ENCODE results near the gene SLC1A2.

Gene SLC1A2

DNA sequence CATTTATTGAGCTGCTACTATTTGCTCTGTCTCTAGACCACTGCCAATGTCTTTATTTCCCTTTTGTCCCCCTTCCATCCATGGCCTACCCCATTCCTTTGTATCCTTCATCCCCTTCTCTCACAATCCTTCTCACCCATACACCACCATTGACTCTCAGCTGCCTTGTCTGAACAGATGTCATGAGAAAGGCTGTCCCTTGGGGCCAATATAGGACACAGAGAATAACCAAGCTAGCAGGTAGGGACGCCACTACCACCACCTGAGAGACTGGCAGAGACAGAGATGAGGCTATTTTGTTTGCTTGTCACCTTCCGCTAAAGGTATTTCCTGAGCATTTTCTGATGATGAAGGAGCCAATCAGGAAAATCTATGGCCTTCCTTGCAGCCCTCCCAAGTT, 141.5 kb downstream of the SLC1A2 start:
- TF ChIP-seq CTCF (IDR thresholded peaks at IDR 0.05; ENCODE audit: borderline replicate concordance, insufficient read depth, low read depth, low read length), result no peak
- no peak overlapping the region for H3K4me3 ChIP-seq (ENCODE audit: low read depth, low read length)

GRCh38 chr11:35276396-35277145, 142.8 kb downstream of the SLC1A2 start:
- TF ChIP-seq CTCF (IDR thresholded peaks at IDR 0.05; ENCODE audit: borderline replicate concordance, insufficient read depth, low read depth, low read length), result no peak
- no peak overlapping the region for H3K4me3 ChIP-seq (ENCODE audit: low read depth, low read length)

- no peak for TF ChIP-seq CTCF (IDR thresholded peaks at IDR 0.05; ENCODE audit: borderline replicate concordance, insufficient read depth, low read depth, low read length)
- no peak overlapping the region for H3K4me3 ChIP-seq (ENCODE audit: low read depth, low read length)
Observed at GRCh38 chr11:35275786-35276170, 143.6 kb downstream of the SLC1A2 start.

GRCh38 chr11:35274909-35275785, 144.2 kb downstream of the SLC1A2 start:
- TF ChIP-seq CTCF (IDR thresholded peaks at IDR 0.05; ENCODE audit: borderline replicate concordance, insufficient read depth, low read depth, low read length), result no peak
- H3K4me3 ChIP-seq (ENCODE audit: low read depth, low read length), result no peak overlapping the region

DNA sequence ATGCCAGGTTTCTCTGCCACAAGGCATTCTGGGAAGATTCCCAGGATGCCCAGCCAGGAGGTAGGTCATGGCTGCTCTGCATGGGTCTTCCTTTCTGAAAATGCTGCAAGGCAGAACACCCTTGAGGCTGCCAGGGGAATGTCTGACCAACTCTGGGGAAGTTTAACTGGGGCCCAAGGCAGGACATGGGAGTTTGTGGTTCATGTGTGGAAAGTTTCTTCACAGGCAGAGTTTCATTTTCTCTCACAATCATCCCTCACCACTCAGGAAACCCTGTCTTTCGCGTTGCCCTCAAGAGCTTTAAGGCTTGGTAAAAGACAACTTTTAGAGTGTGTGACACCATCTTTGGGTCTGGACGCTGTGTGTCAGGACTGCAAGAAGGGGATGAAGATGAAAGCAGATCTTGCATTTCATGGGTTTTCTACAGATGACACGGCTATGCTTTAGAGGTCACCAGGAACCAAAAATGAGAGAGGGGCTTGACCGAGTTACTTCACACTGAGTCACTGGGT, 146.9 kb downstream of the SLC1A2 start:
- TF ChIP-seq CTCF (IDR thresholded peaks at IDR 0.05; ENCODE audit: borderline replicate concordance, insufficient read depth, low read depth, low read length), result no peak
- no peak overlapping the region for H3K4me3 ChIP-seq (ENCODE audit: low read depth, low read length)

DNA sequence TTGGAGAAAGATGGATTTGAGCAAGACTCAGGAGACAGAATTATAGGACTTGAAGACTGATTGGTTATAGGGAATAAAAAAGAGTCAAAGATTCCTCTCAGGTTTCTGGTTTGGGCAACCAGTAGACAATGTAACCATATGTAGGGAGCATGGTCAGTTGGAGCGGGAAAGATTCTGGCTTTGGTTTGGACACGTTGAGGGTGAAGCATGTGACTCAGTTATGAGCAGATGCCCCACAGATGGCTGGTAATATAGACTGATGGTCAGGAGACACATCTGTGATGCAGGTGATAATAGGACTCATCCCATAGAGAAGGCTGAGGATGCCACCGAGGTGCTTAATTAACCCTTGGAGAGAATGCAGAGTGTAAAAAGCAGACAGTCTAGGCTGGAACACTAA, 148.3 kb downstream of the SLC1A2 start:
- no peak for TF ChIP-seq CTCF (IDR thresholded peaks at IDR 0.05; ENCODE audit: borderline replicate concordance, insufficient read depth, low read depth, low read length)
- H3K4me3 ChIP-seq (ENCODE audit: low read depth, low read length), result no peak overlapping the region

Data from GM12875 (cell line).